HepG2 (cell line): ENCODE data around the gene HIRA. TPM values are rescaled to one million over a fixed set of nuclear protein-coding genes. Genes with fewer than 3 reads are reported as not detected.

Source experiments
- ATAC-seq: fragments of 200-7000 bp; cut with Tn5 transposase; 3 replicates; pipeline ENCODE4 v1.9.1; 2020; ENCODE audit warnings: mild to moderate bottlenecking, moderate library complexity
- BruUV-seq: library from RNA; stranded (reverse); fragments of 400-500 nt; replicated peaks from 2 replicates; lab custom pipeline; 2021; lab: Mats Ljungman, UMichigan
- CTCF ChIA-PET: fragments of 300-600 bp; formaldehyde crosslinking; extraction: SDS; loops from one replicate; lab custom pipeline; 2021; ENCODE audit warnings: low total read pairs, inconsistent platforms, low intra/inter-chr PET ratio; lab: Yijun Ruan, JAX
- POLR2A ChIA-PET: fragments of 350-600 bp; sonication (Branson Sonifier 250); formaldehyde crosslinking; loops from one replicate; lab custom pipeline; 2020; ENCODE audit warnings: antibody characterized with exemption, inconsistent platforms; lab: Yijun Ruan, JAX
- DNase-seq: peaks from one replicate; pipeline ENCODE4 v3.0.0-alpha.2; 2015; ENCODE audit warnings: low spot score
- FAIRE-seq: peaks from 3 replicates; lab custom pipeline; 2011; peaks lifted over from hg19 to GRCh38; lab: Jason Lieb, UNC
- H2AFZ ChIP-seq: one replicate; pipeline ENCODE4 v1.6.1; 2011; ENCODE audit warnings: low read length, inconsistent platforms
- H3K27ac ChIP-seq: fragments of 300-600 bp; 3 replicates; pipeline ENCODE4 v1.8.0; 2011; ENCODE audit warnings: mixed run types, mild to moderate bottlenecking, mixed read lengths, low read length, inconsistent platforms; ENCODE audit not compliant: insufficient read depth; ENCODE audit errors: extremely low read length
- H3K27me3 ChIP-seq, 2 experiments: fragments of 200-600 bp in 1 of 2; 2 replicates in 1 of 2; 3 replicates in 1 of 2; pipeline versions ENCODE4 v1.6.0 to v1.8.0; 2011; ENCODE audit warnings: low read length in 2 of 2, mild to moderate bottlenecking in 2 of 2, moderate library complexity in 2 of 2, inconsistent platforms in 1 of 2; ENCODE audit not compliant: insufficient read depth in 2 of 2, control insufficient read depth in 1 of 2
- H3K36me3 ChIP-seq, 2 experiments: fragments of 200-600 bp in 1 of 2; replicated peaks in 1 of 2; 2 replicates in 1 of 2; 3 replicates in 1 of 2; pipeline versions ENCODE4 v1.5.1 to v1.8.0; 2011; ENCODE audit warnings: low read length in 2 of 2, inconsistent platforms in 1 of 2; ENCODE audit not compliant: insufficient read depth in 2 of 2, control insufficient read depth in 1 of 2
- H3K4me1 ChIP-seq: 2 replicates; pipeline ENCODE4 v1.5.1; 2012; ENCODE audit warnings: low read length, inconsistent platforms; ENCODE audit not compliant: insufficient read depth
- H3K4me2 ChIP-seq: 2 replicates; pipeline ENCODE4 v1.6.0; 2011; ENCODE audit warnings: low read depth, low read length, inconsistent platforms
- H3K4me3 ChIP-seq, 3 experiments: fragments of 200-600 bp in 1 of 3; sonication (generic), shearing (Covaris generic) in 1 of 3; replicated peaks in 1 of 3; 2 replicates each; pipeline ENCODE4 v1.5.1; 2011 to 2016; ENCODE audit warnings: low read length in 3 of 3, inconsistent platforms in 2 of 3, low read depth in 2 of 3, mild to moderate bottlenecking in 2 of 3, control low read depth in 1 of 3, mixed read lengths in 1 of 3; ENCODE audit not compliant: insufficient read depth in 1 of 3
- H3K79me2 ChIP-seq: one replicate; pipeline ENCODE4 v1.6.1; 2011; ENCODE audit warnings: low read length, inconsistent platforms; ENCODE audit not compliant: insufficient read depth
- H3K9ac ChIP-seq: 2 replicates; pipeline ENCODE4 v1.6.0; 2011; ENCODE audit warnings: mild to moderate bottlenecking, low read depth, low read length, inconsistent platforms; ENCODE audit not compliant: insufficient read depth
- H3K9me3 ChIP-seq: 2 replicates; pipeline ENCODE4 v1.5.1; 2012; ENCODE audit warnings: mild to moderate bottlenecking, low read length
- H4K20me1 ChIP-seq: 2 replicates; pipeline ENCODE4 v1.6.0; 2011; ENCODE audit warnings: inconsistent platforms, mild to moderate bottlenecking, low read length, moderate library complexity; ENCODE audit not compliant: insufficient read depth
- CENPT ChIP-seq: sonication (generic); formaldehyde crosslinking; IDR thresholded peaks from 2 replicates; pipeline ENCODE4 v1.8.0; 2022; ENCODE audit warnings: low read depth, mild to moderate bottlenecking, moderate library complexity, missing genetic modification reagents
- CREM ChIP-seq, 2 experiments: sonication (generic) in 1 of 2; formaldehyde crosslinking in 1 of 2; IDR thresholded peaks; 2 replicates each; pipeline versions ENCODE4 v1.4.0 to v1.6.1; 2016 to 2020; ENCODE audit warnings: antibody characterized with exemption in 1 of 2, mild to moderate bottlenecking in 1 of 2, missing genetic modification reagents in 1 of 2
- GTF2F1 ChIP-seq: fragments of 150-350 bp; IDR thresholded peaks from 2 replicates; pipeline ENCODE4 v1.6.1; 2014; ENCODE audit warnings: low read length
- GZF1 ChIP-seq: sonication (generic); formaldehyde crosslinking; IDR thresholded peaks from 2 replicates; pipeline ENCODE4 v1.5.1; 2020; ENCODE audit warnings: mild to moderate bottlenecking, missing genetic modification reagents
- HOXD1 ChIP-seq: sonication (generic); formaldehyde crosslinking; IDR thresholded peaks from 2 replicates; pipeline ENCODE4 v1.5.0; 2020; ENCODE audit warnings: missing genetic modification reagents
- MEIS2 ChIP-seq: sonication (generic); formaldehyde crosslinking; IDR thresholded peaks from 2 replicates; pipeline ENCODE4 v1.9.0; 2021; ENCODE audit warnings: mild to moderate bottlenecking, missing genetic modification reagents
- MXI1 ChIP-seq: IDR thresholded peaks from 3 replicates; pipeline ENCODE4 v1.6.1; 2012; ENCODE audit warnings: low read depth, low read length, inconsistent platforms, borderline replicate concordance
- RBAK ChIP-seq: sonication (generic); formaldehyde crosslinking; IDR thresholded peaks from 2 replicates; pipeline ENCODE4 v1.5.1; 2020; ENCODE audit warnings: mild to moderate bottlenecking, missing genetic modification reagents
- SP5 ChIP-seq: IDR thresholded peaks from 2 replicates; pipeline ENCODE4 v1.6.1; 2016; ENCODE audit warnings: low read depth, borderline replicate concordance
- WIZ ChIP-seq: sonication (generic); formaldehyde crosslinking; IDR thresholded peaks from 2 replicates; pipeline ENCODE4 v1.5.1; 2020; ENCODE audit warnings: mild to moderate bottlenecking, missing genetic modification reagents
- YY1 ChIP-seq: IDR thresholded peaks from 2 replicates; pipeline ENCODE4 v1.6.1; 2011; ENCODE audit warnings: low read length, low read depth, moderate library complexity, mild to moderate bottlenecking; ENCODE audit not compliant: insufficient read depth, insufficient replicate concordance
- ZMAT5 ChIP-seq: sonication (generic); formaldehyde crosslinking; IDR thresholded peaks from 2 replicates; pipeline ENCODE4 v1.5.0; 2020; ENCODE audit warnings: mild to moderate bottlenecking, low read depth, missing genetic modification reagents, borderline replicate concordance
- ZNF143 ChIP-seq: sonication (generic); formaldehyde crosslinking; IDR thresholded peaks from 2 replicates; pipeline ENCODE4 v1.4.0; 2020; ENCODE audit warnings: missing genetic modification reagents
- ZNF430 ChIP-seq: sonication (generic); formaldehyde crosslinking; IDR thresholded peaks from 2 replicates; pipeline ENCODE4 v1.9.0; 2021; ENCODE audit warnings: mild to moderate bottlenecking, missing genetic modification reagents
- ZNF441 ChIP-seq: sonication (generic); formaldehyde crosslinking; IDR thresholded peaks from 2 replicates; pipeline ENCODE4 v1.7.0; 2021; ENCODE audit warnings: missing genetic modification reagents, borderline replicate concordance
- ZNF816 ChIP-seq: sonication (generic); formaldehyde crosslinking; IDR thresholded peaks from 2 replicates; pipeline ENCODE4 v1.8.0; 2022; ENCODE audit warnings: missing genetic modification reagents, mild to moderate bottlenecking, borderline replicate concordance
- WGBS: methylation state at CpG from one replicate; pipeline ENCODE4 v1.1.6; 2017; ENCODE audit warnings: low lambda C conversion rate; 5-methylcytosine and 5-hydroxymethylcytosine counted together
- in situ Hi-C: cut with HindIII; loops from 2 replicates; pipeline ENCODE4 v1.10.0; 2017; ENCODE audit warnings: low pct_unique_long_range_greater_than_20kb; ENCODE audit not compliant: extremely low pct_ligation_motif_present
- intact Hi-C: fragments of 100-400 bp; cut with micrococcal nuclease; formaldehyde crosslinking; loops from one replicate; pipeline ENCODE4 v1.10.0; 2022; ENCODE audit not compliant: unreplicated experiment
- polyA plus RNA-seq, 8 experiments: library from polyadenylated mRNA; depleted of rRNA in 3 of 8; stranded (reverse) in 7 of 8; unstranded in 1 of 8; fragments of >200 nt; fragmentation: Illumina TruSeq in 4 of 8; extraction: Trizol in 4 of 8; gene quantifications; 2 replicates each; pipeline versions ENCODE4 v1.2.1 to v1.2.3, GENCODE V29; 2011 to 2016; ENCODE audit warnings: low read depth in 4 of 8, missing spikeins in 1 of 8, mixed read lengths in 1 of 8; ENCODE audit not compliant: insufficient read depth in 1 of 8
- total RNA-seq, 5 experiments: library from RNA; depleted of rRNA; stranded (reverse); fragments of >200 nt; fragmentation: Illumina TruSeq; extraction: Trizol; gene quantifications; 2 replicates each; pipeline ENCODE4 v1.2.3, GENCODE V29; 2016; ENCODE audit warnings: low read depth in 1 of 5

Gene HIRA
- total and polyA plus RNA-seq, 2 of the 13 experiments (the other 11 are each of a cell fraction or from before 2014, with no cell fraction given) = 21.5 to 29.2 TPM

- Histone ChIP-seq H2AFZ (no peak overlapping the region), H3K36me3 (peaks cover 28 to 70% of the 10 kb centered on the region in 2 experiments; a peak in 4 of 5 replicates), H3K4me1 (peaks cover 11% of the 10 kb centered on the region), H3K27ac (no peak overlapping the region), H3K9ac (no peak overlapping the region), H4K20me1 (no peaks in the 10 kb centered on the region), H3K79me2 (peaks cover 3% of the 10 kb centered on the region), H3K27me3 (no peaks in the 10 kb centered on the region), H3K9me3 (no peaks in the 10 kb centered on the region), H3K4me3 (no peak overlapping the region), H3K4me2 (no peak overlapping the region)
- ATAC-seq = no peak
- ChIA-PET POLR2A (no interaction called here), CTCF (no interaction called here)
- no TSS peak for BruUV-seq
- no peak for DNase-seq
- FAIRE-seq = no peak
- TF ChIP-seq CREM (IDR thresholded peaks at IDR 0.05) (no peak), CREM (CRISPR knock-in tag; IDR thresholded peaks at IDR 0.05) (no peak), ZNF816 (CRISPR knock-in tag) (no peak), SP5 (no peak), ZNF143 (no peak), HOXD1 (CRISPR knock-in tag) (no peak), ZMAT5 (CRISPR knock-in tag) (no peak), GZF1 (CRISPR knock-in tag) (no peak), CENPT (CRISPR knock-in tag) (no peak), ZNF441 (CRISPR knock-in tag) (no peak), ZNF430 (CRISPR knock-in tag) (no peak), YY1 (no peak), GTF2F1 (no peak), MXI1 (no peak), RBAK (CRISPR knock-in tag) (no peak), WIZ (no peak), MEIS2 (CRISPR knock-in tag) (no peak)
- 98% methylated on average over 3 of the region's 3 CpGs for WGBS
- intact Hi-C loops = no loop called here
- in situ Hi-C loops = no loop called here
Observed at GRCh38 chr22:19404676-19405075, 26.9 kb downstream of the HIRA start.
